Colonic mucosa (tissue), 4 donors: Measurements from ENCODE around the gene FAM124A. TPM values are rescaled to one million over a fixed set of nuclear protein-coding genes. Genes with fewer than 3 reads are reported as not detected.

Experiments used
- DNase-seq: peaks from one replicate; pipeline ENCODE4 v3.0.0-alpha.2; 2020
- H3K27ac ChIP-seq: fragments of 200-600 bp; one replicate; pipeline ENCODE4 v1.8.0; 2021
- H3K27me3 ChIP-seq: fragments of 200-600 bp; one replicate; pipeline ENCODE4 v1.8.0; 2021
- H3K36me3 ChIP-seq: fragments of 200-600 bp; one replicate; pipeline ENCODE4 v1.8.0; 2021
- H3K4me1 ChIP-seq: fragments of 200-600 bp; one replicate; pipeline ENCODE4 v1.8.0; 2021; ENCODE audit warnings: mild to moderate bottlenecking
- H3K4me3 ChIP-seq: fragments of 200-600 bp; one replicate; pipeline ENCODE4 v1.8.0; 2021
- H3K9ac ChIP-seq, 2 donors: one replicate each; pipeline ENCODE4 v1.7.0; 2013; ENCODE audit warnings: control low read depth in 2 of 2, low read depth in 2 of 2, low read length in 2 of 2
- H3K9me3 ChIP-seq: fragments of 200-600 bp; one replicate; pipeline ENCODE4 v1.8.0; 2021
- intact Hi-C: fragments of 100-400 bp; cut with DNase I; formaldehyde crosslinking; loops from one replicate; pipeline ENCODE4 v1.14.1; 2022
- total RNA-seq, 2 donors: library from RNA; stranded (reverse); fragmentation: NEBNext Ultra II Directional in 1 of 2; extraction: Animal tissue kit (Norgen Biotek cat#: 25700) in 1 of 2; gene quantifications; one replicate each; pipeline ENCODE4 v1.2.1, GENCODE V29; 2021
- TF ChIP-seq, protein P1 (sequence below): fragments of 200-600 bp; IDR thresholded peaks from one replicate; pipeline ENCODE4 v1.8.0; 2022; ENCODE audit warnings: antibody characterized with exemption, mild to moderate bottlenecking
- donor health status: healthy.
- donor health status: DM: no; HTN: no; CAD: no.
- donor health status: DM: no; HTN: no; CAD: no.

FAM124A gene
- total RNA-seq, 2 donors from 2014 or later: 0.57 to 2.0 TPM

DNA sequence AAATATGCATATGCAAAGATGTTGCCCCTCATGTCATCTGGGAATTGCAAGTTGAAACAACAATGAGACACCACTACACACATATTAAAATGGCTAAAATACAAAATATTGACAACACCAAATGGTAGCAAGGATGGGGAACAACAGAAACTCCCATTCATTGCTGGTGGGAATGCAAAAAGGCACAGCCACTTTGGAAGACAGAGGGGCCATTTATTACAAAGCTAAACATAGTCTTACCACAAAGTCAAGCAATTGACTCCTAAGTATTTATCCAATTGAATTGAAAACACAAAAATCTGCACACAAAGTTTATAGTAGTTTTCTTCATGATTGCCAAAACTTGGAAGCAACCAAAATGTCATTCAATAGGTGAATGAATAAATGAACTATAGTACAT, 111.2 kb downstream of the FAM124A start:
- no peak for DNase-seq
- intact Hi-C loops: no loop called here
- H3K9ac ChIP-seq: no peak overlapping the region
- TF ChIP-seq, protein P1, sequence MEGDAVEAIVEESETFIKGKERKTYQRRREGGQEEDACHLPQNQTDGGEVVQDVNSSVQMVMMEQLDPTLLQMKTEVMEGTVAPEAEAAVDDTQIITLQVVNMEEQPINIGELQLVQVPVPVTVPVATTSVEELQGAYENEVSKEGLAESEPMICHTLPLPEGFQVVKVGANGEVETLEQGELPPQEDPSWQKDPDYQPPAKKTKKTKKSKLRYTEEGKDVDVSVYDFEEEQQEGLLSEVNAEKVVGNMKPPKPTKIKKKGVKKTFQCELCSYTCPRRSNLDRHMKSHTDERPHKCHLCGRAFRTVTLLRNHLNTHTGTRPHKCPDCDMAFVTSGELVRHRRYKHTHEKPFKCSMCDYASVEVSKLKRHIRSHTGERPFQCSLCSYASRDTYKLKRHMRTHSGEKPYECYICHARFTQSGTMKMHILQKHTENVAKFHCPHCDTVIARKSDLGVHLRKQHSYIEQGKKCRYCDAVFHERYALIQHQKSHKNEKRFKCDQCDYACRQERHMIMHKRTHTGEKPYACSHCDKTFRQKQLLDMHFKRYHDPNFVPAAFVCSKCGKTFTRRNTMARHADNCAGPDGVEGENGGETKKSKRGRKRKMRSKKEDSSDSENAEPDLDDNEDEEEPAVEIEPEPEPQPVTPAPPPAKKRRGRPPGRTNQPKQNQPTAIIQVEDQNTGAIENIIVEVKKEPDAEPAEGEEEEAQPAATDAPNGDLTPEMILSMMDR: no peak
- H3K4me3 ChIP-seq: no peak overlapping the region
- no peaks in the 10 kb centered on the region for H3K36me3 ChIP-seq
- H3K27ac ChIP-seq: no peak overlapping the region
- H3K9me3 ChIP-seq: no peaks in the 10 kb centered on the region
- no peaks in the 10 kb centered on the region for H3K27me3 ChIP-seq
- H3K4me1 ChIP-seq: no peaks in the 10 kb centered on the region

DNA sequence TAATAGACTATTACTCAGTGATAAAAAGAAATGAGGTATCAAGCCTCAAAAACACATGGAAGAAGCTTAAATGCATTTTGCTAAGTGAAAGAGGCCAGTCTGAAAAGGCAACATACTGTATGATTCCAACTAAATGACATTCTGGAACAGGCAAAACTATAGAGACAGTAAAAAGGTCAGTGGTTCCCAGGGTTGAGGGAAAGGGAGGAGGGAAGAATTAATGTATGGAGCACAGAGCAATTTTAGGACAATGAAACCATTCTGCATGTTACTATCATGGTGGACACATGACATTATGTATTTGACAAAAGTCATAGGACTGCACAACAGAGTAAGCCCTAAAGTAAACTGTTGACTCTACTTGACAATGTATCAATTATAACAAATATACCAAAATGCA, 111.6 kb downstream of the FAM124A start:
- Histone ChIP-seq H3K9ac (no peak overlapping the region), H3K4me3 (no peak overlapping the region), H3K36me3 (no peaks in the 10 kb centered on the region), H3K9me3 (no peaks in the 10 kb centered on the region), H3K4me1 (no peaks in the 10 kb centered on the region), H3K27ac (no peak overlapping the region), H3K27me3 (no peaks in the 10 kb centered on the region)
- DNase-seq: no peak
- TF ChIP-seq, protein P1: no peak
- intact Hi-C loops: no loop called here

Other genes with a start within 250 kb of the FAM124A start
- gene C13orf42, start 111.1 kb upstream of the FAM124A start, total RNA-seq: not detected
- gene SERPINE3, start 117.3 kb downstream of the FAM124A start, total RNA-seq: not detected
- 10 to 100 TPM; 30.8 to 32.3 TPM for gene INTS6, start 230.6 kb downstream of the FAM124A start, total RNA-seq